Spleen (tissue), 11 donors: ENCODE measurements around the gene KRTAP22-1. TPM values are rescaled to one million over a fixed set of nuclear protein-coding genes. Genes with fewer than 3 reads are reported as not detected.

ENCODE experiments used
- DNase-seq: peaks from one replicate; pipeline ENCODE4 v3.0.0-alpha.2; 2020
- H3K27ac ChIP-seq, 8 donors: fragments of 200-600 bp; sonication (generic) in 7 of 8; 1 replicate in 4 of 8; 2 replicates in 4 of 8; pipeline versions ENCODE4 v1.5.0 to v1.8.0; 2016 to 2021; ENCODE audit warnings: inconsistent platforms in 4 of 8, mild to moderate bottlenecking in 4 of 8, moderate library complexity in 1 of 8
- H3K27me3 ChIP-seq, 7 donors: fragments of 200-600 bp; sonication (generic) in 6 of 7; replicated peaks in 1 of 7; 1 replicate in 4 of 7; 2 replicates in 3 of 7; pipeline versions ENCODE4 v1.5.0 to v1.8.0; 2016 to 2021; ENCODE audit warnings: inconsistent platforms in 3 of 7, mild to moderate bottlenecking in 1 of 7
- H3K36me3 ChIP-seq, 6 donors: fragments of 200-600 bp; sonication (generic) in 5 of 6; 1 replicate in 4 of 6; 2 replicates in 2 of 6; pipeline versions ENCODE4 v1.5.0 to v1.8.0; 2016 to 2021; ENCODE audit warnings: inconsistent platforms in 2 of 6
- H3K4me1 ChIP-seq, 6 donors: fragments of 200-600 bp; sonication (generic) in 5 of 6; 1 replicate in 3 of 6; 2 replicates in 3 of 6; pipeline versions ENCODE4 v1.5.0 to v1.8.0; 2016 to 2021; ENCODE audit warnings: inconsistent platforms in 3 of 6
- H3K4me3 ChIP-seq, 8 donors: fragments of 200-600 bp; sonication (generic) in 7 of 8; 1 replicate in 4 of 8; 2 replicates in 4 of 8; pipeline versions ENCODE4 v1.5.0 to v1.8.0; 2016 to 2021; ENCODE audit warnings: inconsistent platforms in 4 of 8, mild to moderate bottlenecking in 4 of 8, moderate library complexity in 2 of 8
- H3K9me3 ChIP-seq, 8 donors: fragments of 200-600 bp; sonication (generic) in 7 of 8; 1 replicate in 4 of 8; 2 replicates in 4 of 8; pipeline versions ENCODE4 v1.5.0 to v1.8.0; 2016 to 2021; ENCODE audit warnings: inconsistent platforms in 4 of 8
- POLR2A ChIP-seq, 3 donors: fragments of 450-650 bp; IDR thresholded peaks; one replicate each; pipeline ENCODE4 v1.5.1; 2017; ENCODE audit warnings: antibody characterized with exemption in 3 of 3, mild to moderate bottlenecking in 1 of 3
- POLR2AphosphoS5 ChIP-seq, 3 donors: sonication (generic); formaldehyde crosslinking; IDR thresholded peaks; one replicate each; pipeline ENCODE4 v1.5.1; 2017; ENCODE audit warnings: antibody characterized with exemption in 3 of 3
- WGBS, 5 donors: extraction: QIAGEN DNeasy Blood & Tissue Kit in 3 of 5; methylation state at CpG; one replicate each; pipeline versions ENCODE4 v1.1.5 to v1.1.7; 2013 to 2018; 5-methylcytosine and 5-hydroxymethylcytosine counted together
- intact Hi-C: fragments of 100-400 bp; cut with DNase I; formaldehyde crosslinking; loops from one replicate; pipeline ENCODE4 v1.15.0; 2023; ENCODE audit warnings: low total_unique reads
- polyA plus RNA-seq, 3 donors: library from polyadenylated mRNA; stranded (reverse); fragments of 200-250 nt; gene quantifications; one replicate each; pipeline ENCODE4 v1.2.1, GENCODE V29; 2013
- total RNA-seq, 7 donors: library from RNA; depleted of rRNA in 3 of 7; stranded (reverse); fragments of >200 nt in 3 of 7; fragmentation: NEBNext Ultra II Directional in 4 of 7; extraction: Animal tissue kit (Norgen Biotek cat#: 25700) in 4 of 7; gene quantifications; one replicate each; pipeline versions ENCODE4 v1.1.0 to v1.2.1, GENCODE V29; 2016 to 2021
- TF ChIP-seq, protein P1 (sequence below), 11 experiments: fragments of 200-600 bp in 7 of 11; fragments of 450-650 bp in 4 of 11; sonication (generic) in 4 of 11; IDR thresholded peaks in 8 of 11; conservative IDR thresholded peaks in 3 of 11; 1 replicate in 7 of 11; 2 replicates in 4 of 11; pipeline versions ENCODE4 v1.4.0 to v1.8.0; 2016 to 2021; ENCODE audit warnings: antibody characterized with exemption in 11 of 11, inconsistent platforms in 4 of 11, mild to moderate bottlenecking in 1 of 11
- donor health status: healthy with polysubstance abuse.
- donor health status: DM: no; HTN: no; CAD: no; lungs with moderate emphysema.
- donor health status: DM: no; HTN: no; CAD: no.
- donor health status: Bipolar disorder and iron deficiency.
- donor health status: healthy.
- donor health status: DM: no; HTN: no; CAD: no.
- donor health status: DM: yes; HTN: yes; CAD: no.

KRTAP22-1 gene
- total and polyA plus RNA-seq, 10 donors, result not detected

DNA sequence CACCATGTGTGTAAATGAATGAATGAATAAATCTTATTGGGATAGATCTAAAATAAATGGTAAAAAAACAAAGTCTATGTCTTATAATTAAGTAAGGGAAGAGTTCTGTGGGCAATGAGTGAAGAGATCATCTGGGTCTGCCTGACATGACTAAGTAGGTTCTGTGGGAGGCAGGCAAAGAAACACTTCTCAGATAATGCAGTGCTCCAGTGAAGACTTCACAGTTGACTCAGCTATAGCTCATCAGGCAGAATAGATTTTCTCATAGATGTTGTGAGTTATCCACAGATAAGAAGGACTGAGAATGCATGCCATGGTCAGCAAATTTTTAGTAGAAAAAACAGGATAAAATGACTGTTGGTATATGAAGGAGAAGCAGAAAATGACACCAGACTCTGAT is 23.1 kb upstream of the KRTAP22-1 start:
- Histone ChIP-seq H3K27ac (no peak overlapping the region), H3K4me3 (no peak overlapping the region), H3K4me1 (no peaks in the 10 kb centered on the region), H3K27me3 (no peaks in the 10 kb centered on the region), H3K9me3 (no peaks in the 10 kb centered on the region), H3K36me3 (no peaks in the 10 kb centered on the region)
- no peak for DNase-seq
- intact Hi-C loops, result no loop called here
- TF ChIP-seq POLR2AphosphoS5 (IDR thresholded peaks at IDR 0.05), result no peak
- no peak for TF ChIP-seq POLR2A (IDR thresholded peaks at IDR 0.05)
- TF ChIP-seq, protein P1, sequence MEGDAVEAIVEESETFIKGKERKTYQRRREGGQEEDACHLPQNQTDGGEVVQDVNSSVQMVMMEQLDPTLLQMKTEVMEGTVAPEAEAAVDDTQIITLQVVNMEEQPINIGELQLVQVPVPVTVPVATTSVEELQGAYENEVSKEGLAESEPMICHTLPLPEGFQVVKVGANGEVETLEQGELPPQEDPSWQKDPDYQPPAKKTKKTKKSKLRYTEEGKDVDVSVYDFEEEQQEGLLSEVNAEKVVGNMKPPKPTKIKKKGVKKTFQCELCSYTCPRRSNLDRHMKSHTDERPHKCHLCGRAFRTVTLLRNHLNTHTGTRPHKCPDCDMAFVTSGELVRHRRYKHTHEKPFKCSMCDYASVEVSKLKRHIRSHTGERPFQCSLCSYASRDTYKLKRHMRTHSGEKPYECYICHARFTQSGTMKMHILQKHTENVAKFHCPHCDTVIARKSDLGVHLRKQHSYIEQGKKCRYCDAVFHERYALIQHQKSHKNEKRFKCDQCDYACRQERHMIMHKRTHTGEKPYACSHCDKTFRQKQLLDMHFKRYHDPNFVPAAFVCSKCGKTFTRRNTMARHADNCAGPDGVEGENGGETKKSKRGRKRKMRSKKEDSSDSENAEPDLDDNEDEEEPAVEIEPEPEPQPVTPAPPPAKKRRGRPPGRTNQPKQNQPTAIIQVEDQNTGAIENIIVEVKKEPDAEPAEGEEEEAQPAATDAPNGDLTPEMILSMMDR (IDR thresholded peaks at IDR 0.05 in 8 of 11, conservative IDR thresholded peaks at IDR 0.05 in 3 of 11), result no peak

DNA sequence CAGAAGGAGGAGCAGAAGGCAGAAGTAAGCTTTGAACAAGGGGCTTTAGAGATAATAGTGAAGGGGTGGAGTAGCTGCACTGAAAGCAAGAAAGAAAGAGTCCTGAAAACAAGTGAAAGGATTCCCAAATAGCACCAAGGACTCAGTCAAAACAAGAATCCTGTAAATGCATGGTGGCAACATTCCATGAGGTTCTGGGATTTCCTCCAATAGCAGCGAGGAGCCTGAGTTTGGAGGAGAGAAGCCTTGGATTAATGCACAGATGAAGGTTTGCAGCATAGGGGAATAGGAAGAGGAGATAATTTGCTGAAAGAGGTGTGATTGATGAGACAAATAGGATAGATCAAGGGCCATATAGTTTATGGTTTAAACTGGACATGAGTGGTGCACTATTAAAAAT is 21.5 kb upstream of the KRTAP22-1 start:
- no peak for DNase-seq
- Histone ChIP-seq H3K4me1 (no peaks in the 10 kb centered on the region), H3K9me3 (no peaks in the 10 kb centered on the region), H3K27me3 (no peaks in the 10 kb centered on the region), H3K4me3 (no peak overlapping the region), H3K36me3 (no peaks in the 10 kb centered on the region), H3K27ac (no peak overlapping the region)
- TF ChIP-seq POLR2A (IDR thresholded peaks at IDR 0.05), result no peak
- 59 to 77% (median 68%) methylated on average over 1 of the region's 1 CpG for WGBS, 5 donors
- intact Hi-C loops, result no loop called here

DNA sequence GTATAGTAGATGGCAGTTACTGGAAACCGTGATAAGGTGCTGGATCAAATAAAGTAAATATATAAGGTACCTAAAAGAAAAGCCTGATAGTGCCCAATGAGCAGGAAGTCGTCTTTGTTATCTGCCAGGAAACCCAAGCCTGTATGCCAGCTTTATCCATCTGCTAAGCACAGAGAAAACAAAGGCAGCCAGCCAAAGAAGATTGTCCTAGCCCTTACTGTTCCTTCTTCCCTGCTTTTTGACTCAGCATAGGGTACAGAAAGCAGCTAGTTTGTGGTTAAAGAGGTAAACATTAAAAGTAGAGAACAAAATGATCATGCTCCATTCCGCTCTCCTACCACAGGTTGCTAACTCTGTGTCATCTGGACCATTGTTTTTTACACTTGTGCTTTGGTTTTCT is 20.8 kb upstream of the KRTAP22-1 start:
- intact Hi-C loops, result no loop called here
- Histone ChIP-seq H3K9me3 (no peaks in the 10 kb centered on the region), H3K27me3 (no peaks in the 10 kb centered on the region), H3K36me3 (no peaks in the 10 kb centered on the region), H3K4me1 (no peaks in the 10 kb centered on the region), H3K27ac (no peak overlapping the region), H3K4me3 (no peak overlapping the region)
- TF ChIP-seq POLR2AphosphoS5 (IDR thresholded peaks at IDR 0.05), result no peak
- 51 to 66% (median 59%) methylated on average over 3 of the region's 3 CpGs for WGBS, 5 donors
- no peak for DNase-seq

DNA sequence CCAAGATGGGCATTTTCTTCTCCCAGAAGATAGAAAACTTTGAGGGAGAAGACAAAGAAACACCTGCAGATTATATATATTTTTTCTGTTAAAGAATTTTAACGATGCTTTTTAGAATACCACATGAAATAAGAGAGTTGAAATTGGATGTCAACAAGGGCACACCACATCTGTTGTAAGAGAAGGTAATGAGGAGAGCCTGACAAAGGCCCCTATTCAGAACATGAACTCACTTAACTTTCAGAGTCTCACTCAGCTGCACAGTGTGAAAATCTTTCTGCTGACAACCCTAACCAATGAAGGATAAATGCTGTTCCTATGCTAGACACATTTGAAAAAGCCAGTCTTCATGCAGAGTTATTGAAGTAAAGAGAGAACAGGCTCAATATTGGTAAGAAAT is 18.0 kb upstream of the KRTAP22-1 start:
- H3K27me3 ChIP-seq, result no peaks in the 10 kb centered on the region
- TF ChIP-seq POLR2AphosphoS5 (IDR thresholded peaks at IDR 0.05), result no peak
- TF ChIP-seq POLR2A (IDR thresholded peaks at IDR 0.05), result no peak
- TF ChIP-seq, protein P1 (IDR thresholded peaks at IDR 0.05 in 8 of 11, conservative IDR thresholded peaks at IDR 0.05 in 3 of 11), result no peak
- H3K4me3 ChIP-seq, result no peak overlapping the region
- no peak for DNase-seq
- 78 to 81% (median 78%) methylated on average over 1 of the region's 1 CpG for WGBS, 5 donors
- H3K9me3 ChIP-seq, result no peaks in the 10 kb centered on the region
- H3K27ac ChIP-seq, result no peak overlapping the region
- H3K4me1 ChIP-seq, result no peaks in the 10 kb centered on the region
- no peaks in the 10 kb centered on the region for H3K36me3 ChIP-seq
- intact Hi-C loops, result no loop called here

DNA sequence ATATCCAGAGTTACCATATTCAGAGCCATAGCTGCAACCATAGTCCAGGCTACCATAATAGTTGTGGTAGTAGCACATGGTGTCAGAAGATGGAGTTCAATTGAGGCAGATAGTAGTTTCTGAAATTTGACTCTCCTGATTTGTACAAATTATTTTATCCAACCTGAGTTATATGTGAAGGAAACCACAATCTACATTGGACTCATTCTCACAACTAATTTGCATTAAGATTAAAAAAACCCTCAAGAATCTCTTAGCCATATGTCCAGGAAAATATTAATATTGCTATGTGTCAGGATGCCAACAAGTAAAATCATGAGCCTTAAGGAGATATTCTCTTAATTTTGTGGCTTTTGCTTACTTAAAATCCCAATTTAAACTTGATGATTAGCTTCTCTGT is 10.6 kb upstream of the KRTAP22-1 start, which contains the start of gene KRTAP22-2:
Gene KRTAP22-2 (minus strand): TSS at position 101 of the 400 bp plus-strand sequence.
- Histone ChIP-seq H3K9me3 (peaks cover 0 to 8% (median 0%) of the 10 kb centered on the region in 8 donors), H3K27me3 (no peaks in the 10 kb centered on the region), H3K4me1 (no peaks in the 10 kb centered on the region), H3K36me3 (no peaks in the 10 kb centered on the region), H3K27ac (no peak within 1 kb of the TSS), H3K4me3 (no peak within 1 kb of the TSS)
- intact Hi-C loops, result no loop called here
- TF ChIP-seq POLR2AphosphoS5 (IDR thresholded peaks at IDR 0.05), result no peak
- no peak for TF ChIP-seq POLR2A (IDR thresholded peaks at IDR 0.05)
- TF ChIP-seq, protein P1 (IDR thresholded peaks at IDR 0.05 in 8 of 11, conservative IDR thresholded peaks at IDR 0.05 in 3 of 11), result no peak
- no peak for DNase-seq
